T-helper 9 cell (primary cell): ENCODE results near the gene GTPBP4.
"Not testable (repeated sequence)": the region's sequence is repeated elsewhere in the genome, so short reads cannot be mapped to it uniquely, and the experiment has no call there.

ENCODE experiments used
- DNase-seq: peaks from one replicate; pipeline ENCODE4 v3.0.0-alpha.2; 2020

Gene GTPBP4

DNA sequence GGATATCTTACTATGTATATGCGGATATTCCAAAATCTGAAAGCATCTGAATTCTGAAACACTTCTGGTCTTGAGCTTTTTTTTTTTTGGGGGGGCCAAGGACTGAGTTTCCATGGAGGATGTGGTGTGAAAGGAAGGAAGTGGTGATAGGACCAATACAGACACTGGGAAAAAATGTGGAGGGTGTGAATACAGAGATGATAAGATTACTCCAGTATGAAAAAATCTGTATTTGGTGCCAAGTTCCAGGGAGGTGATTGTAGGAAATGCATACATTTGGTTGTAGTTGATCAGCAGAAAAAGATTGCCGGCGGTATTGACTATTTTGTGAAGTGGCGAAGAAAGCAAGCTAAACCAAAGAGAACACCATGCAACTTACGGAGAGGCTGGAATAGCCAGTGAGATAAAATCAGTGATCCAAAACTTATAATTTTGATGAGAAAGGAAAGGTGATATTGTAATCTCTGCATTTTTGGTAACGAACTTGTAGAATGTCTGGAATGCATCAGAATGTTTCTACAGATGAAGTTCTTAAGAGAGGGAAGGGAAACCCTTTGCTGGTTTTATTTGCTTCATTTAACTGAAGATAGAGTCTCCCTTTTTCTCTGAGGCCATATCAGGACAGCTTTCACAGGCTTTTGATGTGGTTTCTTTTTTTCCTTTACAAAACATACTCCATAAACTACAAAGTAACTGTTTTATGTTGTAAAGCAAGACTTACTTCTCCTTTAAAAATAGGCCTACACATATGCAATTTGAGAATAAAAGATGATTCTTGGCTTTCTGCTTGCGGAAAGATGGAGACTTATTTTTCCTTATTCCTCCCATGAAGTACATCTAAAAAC lies 73.9 kb downstream of the GTPBP4 start:
- no peak for DNase-seq

DNA sequence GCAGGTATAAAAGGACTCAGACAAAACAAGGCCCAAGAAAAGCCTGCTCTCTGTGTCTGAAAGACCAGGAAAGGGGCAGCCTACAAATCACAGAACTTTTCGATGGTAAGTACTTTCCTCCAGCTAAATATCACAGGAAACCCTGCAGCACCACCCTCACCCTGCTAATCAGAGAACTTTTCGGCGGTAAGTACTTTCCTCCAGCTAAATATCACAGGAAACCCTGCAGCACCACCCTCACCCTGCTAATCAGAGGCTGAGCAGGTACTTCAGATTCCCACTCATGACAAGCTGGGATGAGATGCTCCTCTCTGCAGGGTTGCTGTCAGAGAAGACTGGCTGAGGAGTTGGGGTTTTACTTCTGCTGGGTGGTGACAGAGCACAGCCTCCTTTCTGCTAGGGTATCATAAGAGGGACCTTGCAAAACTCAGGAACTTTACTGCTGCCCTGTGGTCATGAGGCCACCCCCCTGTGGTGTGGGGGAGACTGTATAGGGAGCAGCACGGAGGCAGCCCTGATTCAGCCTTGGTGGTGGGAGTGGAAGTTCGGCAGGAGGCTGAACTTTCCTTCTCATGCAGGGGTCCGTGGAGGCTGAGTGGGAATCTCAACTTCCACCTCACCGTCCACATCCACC lies 75.1 kb downstream of the GTPBP4 start:
- DNase-seq, result no peak

DNA sequence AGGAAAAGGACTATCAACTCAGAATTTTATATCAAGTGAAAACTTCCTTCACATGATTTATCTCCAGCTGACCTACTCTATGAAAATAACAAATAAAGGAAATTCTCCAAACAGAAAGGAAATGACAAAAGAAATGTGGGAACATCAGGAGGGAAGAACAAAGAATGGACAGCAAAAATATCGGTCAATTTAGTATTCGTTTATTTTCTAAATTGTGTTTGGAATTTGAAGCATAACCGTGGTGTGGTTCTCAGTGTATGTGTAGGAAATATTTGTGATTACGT lies 76.7 kb downstream of the GTPBP4 start:
- no peak for DNase-seq

DNA sequence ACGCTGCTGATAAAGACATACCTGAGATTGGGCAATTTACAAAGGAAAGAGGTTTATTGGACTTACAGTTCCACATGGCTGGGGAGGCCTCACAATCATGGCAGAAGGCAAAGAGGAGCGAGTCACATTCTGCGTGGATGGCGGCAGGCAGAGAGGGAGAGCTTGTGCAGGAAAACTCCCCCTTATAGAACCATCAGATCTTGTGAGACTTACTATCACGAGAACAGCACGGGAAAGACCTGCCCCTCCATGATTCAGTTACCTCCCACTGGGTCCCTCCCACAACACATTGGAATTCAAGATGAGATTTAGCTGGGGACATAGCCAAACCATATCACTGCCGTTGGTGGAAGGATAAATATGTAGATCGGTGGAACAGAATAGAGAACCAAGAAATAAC lies 78.5 kb downstream of the GTPBP4 start:
- DNase-seq, result not testable (repeated sequence)

DNA sequence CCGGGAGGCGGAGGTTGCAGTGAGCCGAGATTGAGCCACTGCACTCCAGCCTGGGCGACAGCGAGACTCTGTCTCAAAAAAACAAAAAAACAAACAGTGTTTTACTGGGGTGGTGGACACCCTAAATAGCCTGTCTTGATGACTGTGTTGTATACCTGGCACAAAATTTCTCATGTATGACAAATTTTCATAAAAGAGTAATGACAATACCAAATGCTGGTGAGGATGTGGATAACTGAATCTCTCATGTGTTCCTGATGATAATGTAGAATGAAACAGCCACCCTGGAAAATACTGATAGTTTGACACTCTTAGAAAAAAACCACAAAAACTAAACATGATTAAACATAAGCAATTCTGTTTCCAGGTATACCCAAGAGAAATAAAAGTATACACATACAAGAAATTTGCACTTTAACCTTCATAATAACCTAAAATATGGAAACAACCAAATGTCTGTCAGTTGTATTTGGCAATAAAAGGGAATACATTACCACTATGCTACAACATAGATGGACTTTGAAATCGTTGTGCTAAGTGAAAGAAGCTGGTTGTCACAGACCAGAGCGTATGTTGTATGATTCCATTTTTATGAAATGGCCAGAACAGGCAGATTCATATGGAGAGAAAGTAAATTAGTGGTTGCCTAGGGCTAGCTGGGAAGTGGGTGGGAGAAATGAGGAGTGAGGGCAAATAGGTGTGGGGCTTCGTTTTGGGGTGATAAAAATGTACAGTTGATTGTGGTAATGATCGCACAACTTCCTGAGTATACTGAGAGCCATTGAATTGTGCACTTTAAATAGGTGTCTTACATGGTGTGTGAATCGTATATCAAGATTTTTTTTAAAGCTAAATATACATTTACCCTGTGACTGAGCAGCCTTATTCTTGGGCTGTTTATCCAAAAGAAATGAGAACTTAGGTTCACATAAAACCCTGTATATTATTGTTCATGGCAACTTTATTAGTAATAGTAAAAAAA lies 80.4 kb downstream of the GTPBP4 start:
- no peak for DNase-seq
